ENCODE measurements around the gene USP48.
"Not testable (repeated sequence)": the region's sequence is repeated elsewhere in the genome, so short reads cannot be mapped to it uniquely, and the experiment has no call there.

The USP48 gene

DNA sequence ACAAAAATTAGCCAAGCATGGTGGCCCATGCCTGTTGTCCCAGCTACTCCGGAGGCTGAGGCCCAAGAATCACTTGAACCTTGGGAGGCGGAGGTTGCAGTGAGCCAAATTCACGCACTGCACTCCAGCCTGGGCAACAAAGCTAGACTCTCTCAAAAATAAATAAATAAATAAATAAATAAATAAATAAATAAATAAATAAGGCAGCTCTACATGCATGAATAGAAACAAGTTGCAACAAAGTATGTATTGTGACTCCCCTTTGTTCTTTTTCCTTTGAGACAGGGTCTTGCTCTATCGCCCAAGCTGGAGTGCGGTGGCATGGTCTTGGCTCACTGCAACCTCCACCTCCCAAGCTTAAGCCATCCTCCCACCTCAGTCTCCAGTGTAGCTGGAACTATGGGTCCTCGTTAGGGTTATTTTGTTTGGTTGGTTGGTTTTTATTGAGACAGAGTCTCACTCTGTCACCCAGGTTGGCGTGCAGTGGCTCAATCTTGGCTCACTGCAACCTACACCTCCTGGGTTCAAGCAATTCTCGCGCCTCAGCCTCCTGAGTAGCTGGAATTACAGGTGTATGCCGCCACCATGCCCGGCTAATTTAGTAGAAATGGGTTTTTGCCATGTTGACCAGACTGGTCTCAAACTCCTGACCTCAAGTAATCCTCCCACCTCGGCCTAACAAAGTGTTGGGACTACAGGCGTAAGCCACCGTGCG is 8.0 kb downstream of the USP48 start:
- no peak for DNase-seq (ENCODE audit: extremely low read depth, low read depth)
- TF ChIP-seq, protein P1, sequence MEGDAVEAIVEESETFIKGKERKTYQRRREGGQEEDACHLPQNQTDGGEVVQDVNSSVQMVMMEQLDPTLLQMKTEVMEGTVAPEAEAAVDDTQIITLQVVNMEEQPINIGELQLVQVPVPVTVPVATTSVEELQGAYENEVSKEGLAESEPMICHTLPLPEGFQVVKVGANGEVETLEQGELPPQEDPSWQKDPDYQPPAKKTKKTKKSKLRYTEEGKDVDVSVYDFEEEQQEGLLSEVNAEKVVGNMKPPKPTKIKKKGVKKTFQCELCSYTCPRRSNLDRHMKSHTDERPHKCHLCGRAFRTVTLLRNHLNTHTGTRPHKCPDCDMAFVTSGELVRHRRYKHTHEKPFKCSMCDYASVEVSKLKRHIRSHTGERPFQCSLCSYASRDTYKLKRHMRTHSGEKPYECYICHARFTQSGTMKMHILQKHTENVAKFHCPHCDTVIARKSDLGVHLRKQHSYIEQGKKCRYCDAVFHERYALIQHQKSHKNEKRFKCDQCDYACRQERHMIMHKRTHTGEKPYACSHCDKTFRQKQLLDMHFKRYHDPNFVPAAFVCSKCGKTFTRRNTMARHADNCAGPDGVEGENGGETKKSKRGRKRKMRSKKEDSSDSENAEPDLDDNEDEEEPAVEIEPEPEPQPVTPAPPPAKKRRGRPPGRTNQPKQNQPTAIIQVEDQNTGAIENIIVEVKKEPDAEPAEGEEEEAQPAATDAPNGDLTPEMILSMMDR (IDR thresholded peaks at IDR 0.05; ENCODE audit: low read depth, low read length, missing control alignments), result no peak
- H3K4me3 ChIP-seq (replicated peaks; ENCODE audit: low read depth, low read length), result no peak overlapping the region

DNA sequence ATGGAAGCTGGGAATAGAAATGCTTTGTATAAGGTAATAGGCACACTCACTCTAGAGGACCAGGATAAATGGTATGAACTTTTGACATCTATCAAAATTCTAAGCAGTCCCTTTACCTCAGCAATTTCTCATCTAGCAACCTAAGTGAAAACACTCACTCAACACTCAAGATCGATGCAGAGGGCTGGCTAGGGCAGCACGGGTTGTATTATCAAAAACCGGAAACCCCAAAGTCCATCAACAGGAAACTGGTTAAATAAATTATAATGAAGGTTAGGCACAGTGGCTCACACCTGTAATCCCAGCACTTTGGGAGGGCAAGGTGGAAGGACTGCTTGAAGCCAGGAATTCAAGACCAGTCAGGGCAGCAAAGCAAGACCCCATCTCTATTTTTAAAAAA is 9.4 kb downstream of the USP48 start:
- TF ChIP-seq, protein P1 (IDR thresholded peaks at IDR 0.05; ENCODE audit: low read depth, low read length, missing control alignments), result no peak
- no peak overlapping the region for H3K4me3 ChIP-seq (replicated peaks; ENCODE audit: low read depth, low read length)
- no peak for DNase-seq (ENCODE audit: extremely low read depth, low read depth)

DNA sequence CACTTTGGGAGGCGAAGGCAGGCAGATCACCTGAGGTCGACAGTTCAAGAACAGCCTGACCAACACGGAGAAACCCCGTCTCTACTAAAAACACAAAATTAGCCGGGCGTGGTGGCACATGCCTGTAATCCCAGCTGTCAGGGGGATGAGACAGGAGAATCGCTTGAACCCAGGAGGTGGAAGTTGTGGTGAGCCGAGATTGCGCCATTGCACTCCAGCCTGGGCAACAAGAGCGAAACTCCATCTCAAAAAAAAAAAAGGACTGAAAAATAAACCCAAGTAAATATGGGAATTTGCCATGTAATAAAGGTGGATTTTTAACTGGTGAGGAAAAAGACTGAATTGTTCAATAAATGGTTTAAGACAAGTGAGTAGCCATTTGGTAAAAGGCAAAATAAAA is 11.3 kb downstream of the USP48 start:
- not testable (repeated sequence) for H3K4me3 ChIP-seq (replicated peaks; ENCODE audit: low read depth, low read length); DNase-seq (ENCODE audit: extremely low read depth, low read depth)

DNA sequence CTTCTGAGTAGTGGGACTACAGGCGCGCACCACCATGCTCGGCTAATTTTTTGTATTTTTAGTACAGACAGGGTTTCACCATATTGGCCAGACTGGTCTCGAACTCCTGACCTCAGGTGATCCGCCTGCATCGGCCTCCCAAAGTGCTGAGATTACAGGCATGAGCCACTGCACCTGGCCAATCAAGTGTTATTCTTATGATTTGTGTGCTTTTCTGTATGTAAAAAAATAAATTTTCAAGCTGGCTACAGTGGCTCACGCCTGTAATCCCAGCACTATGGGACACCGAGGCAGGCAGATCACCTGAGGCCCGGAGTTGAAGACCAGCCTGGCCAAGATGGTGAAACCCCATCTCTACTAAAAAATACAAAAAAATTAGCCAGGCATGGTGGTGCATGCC is 12.3 kb downstream of the USP48 start:
- not testable (repeated sequence) for H3K4me3 ChIP-seq (replicated peaks; ENCODE audit: low read depth, low read length); DNase-seq (ENCODE audit: extremely low read depth, low read depth)

DNA sequence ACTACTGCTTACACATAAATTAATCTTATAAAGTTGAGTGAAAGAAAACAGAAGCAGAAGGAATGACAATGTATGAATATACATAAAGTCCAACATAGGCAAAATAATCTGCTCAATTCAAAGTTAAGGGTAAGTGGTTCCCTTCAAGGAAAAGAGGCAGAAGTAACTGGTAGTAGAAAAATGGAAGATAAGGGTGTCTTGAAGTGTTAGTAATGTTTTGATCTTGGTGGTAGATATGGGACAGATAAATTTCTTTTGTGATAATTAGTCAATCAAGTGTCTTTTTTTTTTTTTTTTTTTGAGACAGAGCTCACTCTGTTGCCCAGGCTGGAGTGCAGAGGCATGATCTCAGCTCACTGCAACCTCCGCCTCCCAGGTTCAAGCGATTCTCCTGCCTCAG is 12.7 kb downstream of the USP48 start:
- TF ChIP-seq, protein P1 (IDR thresholded peaks at IDR 0.05; ENCODE audit: low read depth, low read length, missing control alignments), result no peak
- DNase-seq (ENCODE audit: extremely low read depth, low read depth), result no peak
- no peak overlapping the region for H3K4me3 ChIP-seq (replicated peaks; ENCODE audit: low read depth, low read length)

DNA sequence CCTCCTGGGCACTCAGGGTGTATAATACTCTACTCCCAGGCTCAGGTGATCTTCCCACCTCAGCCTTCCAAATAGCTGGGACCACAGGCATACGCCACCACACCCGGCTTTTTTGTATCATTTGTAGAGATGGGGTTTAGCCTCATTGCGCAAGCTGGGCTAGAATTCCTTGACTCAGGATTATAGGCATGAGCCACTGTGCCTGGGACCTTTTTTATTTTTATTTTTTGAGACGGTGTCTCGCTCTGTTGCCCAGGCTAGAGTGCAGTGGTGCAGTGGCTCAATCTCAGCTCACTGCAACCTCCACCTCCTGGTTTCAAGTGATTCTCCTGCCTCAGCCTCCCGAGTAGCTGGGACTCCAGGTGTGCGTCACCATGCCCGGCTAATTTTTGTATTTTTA is 15.8 kb downstream of the USP48 start:
- H3K4me3 ChIP-seq (replicated peaks; ENCODE audit: low read depth, low read length); DNase-seq (ENCODE audit: extremely low read depth, low read depth): not testable (repeated sequence)

DNA sequence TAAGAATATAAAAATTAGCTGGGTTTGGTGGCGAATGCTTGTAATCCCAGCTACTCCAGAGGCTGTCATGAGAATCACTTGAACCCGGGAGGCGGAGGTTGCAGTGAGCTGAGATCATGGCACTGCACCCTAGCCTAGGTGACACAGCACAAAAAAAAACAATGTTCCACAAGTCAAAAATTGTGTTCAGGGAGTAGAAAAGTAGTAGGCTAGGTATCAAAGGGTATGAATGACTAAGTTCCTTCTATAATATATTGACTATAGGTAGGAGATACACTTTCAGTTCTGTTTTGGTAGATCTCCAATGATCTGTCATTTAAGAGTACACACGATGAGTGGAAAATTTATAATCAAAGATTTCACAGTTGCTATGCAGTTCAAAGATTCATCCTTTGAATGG is 16.7 kb downstream of the USP48 start:
- TF ChIP-seq, protein P1 (IDR thresholded peaks at IDR 0.05; ENCODE audit: low read depth, low read length, missing control alignments), result no peak
- no peak overlapping the region for H3K4me3 ChIP-seq (replicated peaks; ENCODE audit: low read depth, low read length)
- no peak for DNase-seq (ENCODE audit: extremely low read depth, low read depth)

DNA sequence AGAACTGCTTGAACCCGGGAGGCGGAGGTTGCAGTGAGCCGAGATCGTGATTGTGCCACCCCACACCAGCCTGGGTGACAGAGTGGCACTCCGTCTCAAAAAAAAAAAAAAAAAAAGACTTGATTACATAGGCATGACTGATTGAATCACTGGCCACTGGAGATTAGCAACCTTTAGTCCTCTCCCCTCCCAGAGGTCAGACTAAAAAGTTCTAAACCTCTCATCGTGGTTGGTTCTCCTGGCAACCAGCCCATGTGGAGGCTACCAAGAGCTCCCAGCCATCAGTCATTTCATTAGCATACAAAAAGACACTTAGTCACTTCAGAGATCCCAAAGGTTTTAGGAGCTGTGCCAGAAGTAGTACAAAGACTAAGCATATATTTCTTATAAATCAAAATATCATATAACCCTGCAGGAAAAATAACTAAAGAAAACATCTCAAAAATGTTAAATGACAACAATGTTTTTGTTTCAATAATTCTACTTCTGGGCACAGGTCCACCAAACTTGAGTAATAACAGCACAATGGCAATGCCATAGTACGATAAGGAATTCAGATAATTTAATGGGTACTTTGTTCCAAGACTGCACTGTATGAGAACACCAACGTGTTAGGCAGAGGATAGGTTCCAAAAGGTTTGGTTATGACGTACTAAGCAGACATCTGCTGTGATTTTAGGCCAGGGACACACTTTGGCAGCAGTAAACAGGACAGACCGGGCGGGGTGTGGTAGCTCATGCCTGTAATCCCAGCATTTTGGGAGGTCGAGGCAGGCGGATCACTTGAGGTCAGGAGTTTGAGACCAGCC is 18.1 kb downstream of the USP48 start:
- peak; percentile 43 for DNase-seq (ENCODE audit: extremely low read depth, low read depth)

More for the DNA sequence above, 18.1 kb downstream of the USP48 start:
- TF ChIP-seq, protein P1 (IDR thresholded peaks at IDR 0.05; ENCODE audit: low read depth, low read length, missing control alignments), result no peak
- H3K4me3 ChIP-seq (replicated peaks; ENCODE audit: low read depth, low read length), result no peak overlapping the region
